GM12892 (cell line): Measurements from ENCODE around the gene FSD1L.

Experiments
- POLR2A ChIP-seq: IDR thresholded peaks from 2 replicates; pipeline ENCODE4 v1.6.1; 2011; ENCODE audit warnings: low read depth, low read length, control low read depth
- POLR2AphosphoS5 ChIP-seq: IDR thresholded peaks from 2 replicates; pipeline ENCODE4 v1.6.1; 2011; ENCODE audit warnings: low read depth, low read length, control low read depth
- TAF1 ChIP-seq: IDR thresholded peaks from 2 replicates; pipeline ENCODE4 v1.6.1; 2011; ENCODE audit warnings: low read depth, mild to moderate bottlenecking, control low read depth, low read length, borderline replicate concordance

DNA sequence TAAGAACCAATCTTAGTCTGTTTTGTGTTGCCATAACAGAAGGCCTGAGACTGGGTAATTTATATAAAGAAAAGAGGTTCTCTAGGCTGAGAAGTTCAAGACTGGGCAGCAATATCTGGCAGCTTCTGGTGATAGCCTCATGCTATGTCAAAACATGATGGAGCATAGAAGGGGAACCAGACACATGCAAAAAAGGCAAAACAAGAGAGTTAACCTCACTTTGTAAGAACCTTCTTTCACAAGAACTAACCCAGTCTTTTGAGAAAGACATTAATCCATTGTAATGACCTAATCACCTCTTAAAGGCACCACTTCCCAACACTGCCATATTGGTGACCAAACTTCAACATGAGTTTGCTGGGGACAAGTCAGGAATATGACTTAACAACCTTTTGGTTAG lies 37.3 kb downstream of the FSD1L start:
- TF ChIP-seq POLR2A (no peak), POLR2AphosphoS5 (no peak), TAF1 (no peak)
